OCI-LY1 (cell line): Measurements from ENCODE around the gene TBC1D22B.

Experiments used
- H2AFZ ChIP-seq: fragments of 200-600 bp; sonication (generic), shearing (Covaris generic); 2 replicates; pipeline ENCODE4 v1.6.0; 2014; ENCODE audit warnings: antibody characterized with exemption, mild to moderate bottlenecking, low read length
- H3F3A ChIP-seq: fragments of 200-600 bp; sonication (generic), shearing (Covaris generic); 2 replicates; pipeline ENCODE4 v1.6.0; 2014; ENCODE audit warnings: mild to moderate bottlenecking, antibody characterized with exemption, low read length, moderate library complexity; ENCODE audit not compliant: insufficient read depth
- H3K27ac ChIP-seq: fragments of 200-600 bp; sonication (generic); 2 replicates; pipeline ENCODE4 v1.5.1; 2014; ENCODE audit warnings: low read length, mixed run types, mild to moderate bottlenecking, low read depth; ENCODE audit not compliant: poor library complexity, severe bottlenecking
- H3K27me3 ChIP-seq: fragments of 200-600 bp; sonication (generic); 2 replicates; pipeline ENCODE4 v1.6.0; 2014; ENCODE audit warnings: antibody characterized with exemption, mild to moderate bottlenecking, low read length, moderate library complexity; ENCODE audit not compliant: insufficient read depth
- H3K36me3 ChIP-seq: fragments of 200-600 bp; sonication (generic); 2 replicates; pipeline ENCODE4 v1.6.1; 2014; ENCODE audit warnings: mild to moderate bottlenecking, antibody characterized with exemption, low read length, moderate library complexity, mixed read lengths; ENCODE audit not compliant: insufficient read depth
- H3K4me1 ChIP-seq: fragments of 200-600 bp; sonication (generic); 2 replicates; pipeline ENCODE4 v1.5.1; 2014; ENCODE audit warnings: mild to moderate bottlenecking, low read length, moderate library complexity; ENCODE audit not compliant: insufficient read depth, severe bottlenecking
- H3K4me2 ChIP-seq: fragments of 200-600 bp; sonication (generic), shearing (Covaris generic); 2 replicates; pipeline ENCODE4 v1.6.1; 2014; ENCODE audit warnings: low read length
- H3K4me3 ChIP-seq: fragments of 200-600 bp; sonication (generic); 2 replicates; pipeline ENCODE4 v1.5.1; 2014; ENCODE audit warnings: low read length, low read depth, mild to moderate bottlenecking, mixed read lengths; ENCODE audit not compliant: poor library complexity, severe bottlenecking
- H3K79me2 ChIP-seq: fragments of 200-600 bp; shearing (Covaris generic); 2 replicates; pipeline ENCODE4 v1.6.1; 2016; ENCODE audit warnings: mixed run types, low read length, mixed read lengths; ENCODE audit not compliant: insufficient read depth
- H3K9ac ChIP-seq: fragments of 200-600 bp; sonication (generic), shearing (Covaris generic); 2 replicates; pipeline ENCODE4 v1.6.1; 2014; ENCODE audit warnings: mild to moderate bottlenecking, low read length, mixed read lengths
- H3K9me2 ChIP-seq: fragments of 200-600 bp; sonication (generic), shearing (Covaris generic); 2 replicates; pipeline ENCODE4 v1.6.1; 2014; ENCODE audit warnings: low read depth, mild to moderate bottlenecking, low read length, mixed read lengths
- H3K9me3 ChIP-seq: fragments of 200-600 bp; shearing (Covaris generic); 2 replicates; pipeline ENCODE4 v1.6.1; 2014; ENCODE audit warnings: low read length, mixed read lengths
- H4K20me1 ChIP-seq: fragments of 200-600 bp; sonication (generic), shearing (Covaris generic); 2 replicates; pipeline ENCODE4 v1.6.0; 2016; ENCODE audit warnings: mild to moderate bottlenecking, low read length; ENCODE audit not compliant: insufficient read depth
- EZH2 ChIP-seq: fragments of 200-600 bp; sonication (generic), shearing (Covaris generic); IDR thresholded peaks from 2 replicates; pipeline ENCODE4 v1.8.0; 2017; ENCODE audit warnings: borderline replicate concordance, mixed run types, mild to moderate bottlenecking, antibody characterized with exemption, low read length, moderate library complexity, mixed read lengths
- TF ChIP-seq, protein P1 (sequence below): fragments of 200-600 bp; sonication (generic), shearing (Covaris generic); IDR thresholded peaks from 2 replicates; pipeline ENCODE4 v1.5.1; 2017; ENCODE audit warnings: mild to moderate bottlenecking, antibody characterized with exemption, low read length, moderate library complexity, mixed read lengths

The TBC1D22B gene

DNA sequence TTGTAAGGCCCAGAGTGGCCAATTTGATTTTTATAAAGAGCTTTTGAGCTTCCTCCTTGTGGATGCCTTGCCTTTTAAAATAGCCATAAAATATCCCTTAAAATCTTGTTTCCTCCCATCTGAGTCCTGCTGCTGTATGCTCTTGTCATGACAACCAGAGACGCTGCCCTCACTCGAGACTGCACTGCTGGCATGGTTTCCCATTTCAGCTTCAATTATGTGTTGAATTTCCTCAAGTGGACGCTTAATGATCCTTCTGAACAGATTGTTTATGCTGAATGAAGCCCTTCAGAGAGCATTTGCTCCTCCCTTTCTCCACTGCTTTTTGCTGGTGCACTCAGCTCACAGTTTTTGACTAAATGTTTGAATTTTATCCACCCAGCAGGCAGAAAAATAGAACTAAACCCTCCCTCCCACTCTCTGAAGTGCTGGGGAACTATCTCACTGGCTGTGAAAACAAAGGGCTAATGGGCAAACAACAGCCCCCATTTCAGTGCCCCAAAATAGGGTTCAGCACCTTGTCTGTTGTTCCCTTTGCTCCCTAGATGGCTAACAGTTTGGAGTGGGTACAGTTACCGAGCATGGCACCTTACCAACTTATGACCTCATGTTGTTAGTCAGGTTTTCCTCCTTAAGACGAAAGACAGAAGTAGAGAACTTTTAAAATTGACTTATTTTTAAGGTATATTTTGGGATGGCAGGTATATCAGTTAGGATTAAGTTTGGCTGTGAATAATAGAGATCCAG, 50.7 kb downstream of the TBC1D22B start:
- TF ChIP-seq, protein P1, sequence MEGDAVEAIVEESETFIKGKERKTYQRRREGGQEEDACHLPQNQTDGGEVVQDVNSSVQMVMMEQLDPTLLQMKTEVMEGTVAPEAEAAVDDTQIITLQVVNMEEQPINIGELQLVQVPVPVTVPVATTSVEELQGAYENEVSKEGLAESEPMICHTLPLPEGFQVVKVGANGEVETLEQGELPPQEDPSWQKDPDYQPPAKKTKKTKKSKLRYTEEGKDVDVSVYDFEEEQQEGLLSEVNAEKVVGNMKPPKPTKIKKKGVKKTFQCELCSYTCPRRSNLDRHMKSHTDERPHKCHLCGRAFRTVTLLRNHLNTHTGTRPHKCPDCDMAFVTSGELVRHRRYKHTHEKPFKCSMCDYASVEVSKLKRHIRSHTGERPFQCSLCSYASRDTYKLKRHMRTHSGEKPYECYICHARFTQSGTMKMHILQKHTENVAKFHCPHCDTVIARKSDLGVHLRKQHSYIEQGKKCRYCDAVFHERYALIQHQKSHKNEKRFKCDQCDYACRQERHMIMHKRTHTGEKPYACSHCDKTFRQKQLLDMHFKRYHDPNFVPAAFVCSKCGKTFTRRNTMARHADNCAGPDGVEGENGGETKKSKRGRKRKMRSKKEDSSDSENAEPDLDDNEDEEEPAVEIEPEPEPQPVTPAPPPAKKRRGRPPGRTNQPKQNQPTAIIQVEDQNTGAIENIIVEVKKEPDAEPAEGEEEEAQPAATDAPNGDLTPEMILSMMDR, result no peak
- TF ChIP-seq EZH2, result no peak
- Histone ChIP-seq H3K4me3 (no peak overlapping the region), H2AFZ (no peak overlapping the region), H3K27me3 (no peaks in the 10 kb centered on the region), H3K9me3 (no peaks in the 10 kb centered on the region), H3K9ac (no peak overlapping the region), H3K36me3 (peaks cover 5% of the 10 kb centered on the region; the same call in 1 of the 2 replicates), H3K4me2 (no peak overlapping the region), H3K79me2 (no peaks in the 10 kb centered on the region), H4K20me1 (no peaks in the 10 kb centered on the region), H3K9me2 (no peaks in the 10 kb centered on the region), H3K4me1 (peaks cover 12% of the 10 kb centered on the region), H3K27ac (no peak overlapping the region), H3F3A (no peaks in the 10 kb centered on the region)

DNA sequence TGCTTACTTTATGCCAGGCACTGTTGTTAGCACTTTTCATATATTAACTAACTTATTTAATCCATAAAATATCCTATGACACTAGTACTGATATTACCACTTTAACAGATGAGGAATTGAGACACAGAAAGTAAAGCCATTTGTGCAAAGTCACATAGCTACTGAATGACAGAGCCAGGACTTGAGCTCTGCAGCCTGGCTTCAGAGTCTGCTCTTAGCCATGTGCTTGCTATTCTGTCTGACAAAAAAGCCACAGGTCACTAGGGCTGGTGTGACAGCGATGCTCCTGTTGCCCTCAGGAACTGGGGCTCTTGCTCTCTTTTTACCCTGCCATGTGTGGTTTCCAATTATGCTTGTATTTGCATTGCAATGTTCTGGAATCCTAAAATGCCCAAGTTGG, 51.5 kb downstream of the TBC1D22B start:
- H3K79me2 ChIP-seq, result no peaks in the 10 kb centered on the region
- TF ChIP-seq EZH2, result no peak
- TF ChIP-seq, protein P1, result no peak
- H3F3A ChIP-seq, result no peaks in the 10 kb centered on the region
- H4K20me1 ChIP-seq, result no peaks in the 10 kb centered on the region
- H2AFZ ChIP-seq, result no peak overlapping the region
- H3K9ac ChIP-seq, result no peak overlapping the region
- no peak overlapping the region for H3K4me3 ChIP-seq
- no peak overlapping the region for H3K27ac ChIP-seq
- H3K9me2 ChIP-seq, result no peaks in the 10 kb centered on the region
- H3K36me3 ChIP-seq, result peaks cover 6% of the 10 kb centered on the region; the same call in 1 of the 2 replicates
- no peak overlapping the region for H3K4me2 ChIP-seq
- no peaks in the 10 kb centered on the region for H3K9me3 ChIP-seq
- no peaks in the 10 kb centered on the region for H3K27me3 ChIP-seq
- peaks cover 12% of the 10 kb centered on the region for H3K4me1 ChIP-seq

DNA sequence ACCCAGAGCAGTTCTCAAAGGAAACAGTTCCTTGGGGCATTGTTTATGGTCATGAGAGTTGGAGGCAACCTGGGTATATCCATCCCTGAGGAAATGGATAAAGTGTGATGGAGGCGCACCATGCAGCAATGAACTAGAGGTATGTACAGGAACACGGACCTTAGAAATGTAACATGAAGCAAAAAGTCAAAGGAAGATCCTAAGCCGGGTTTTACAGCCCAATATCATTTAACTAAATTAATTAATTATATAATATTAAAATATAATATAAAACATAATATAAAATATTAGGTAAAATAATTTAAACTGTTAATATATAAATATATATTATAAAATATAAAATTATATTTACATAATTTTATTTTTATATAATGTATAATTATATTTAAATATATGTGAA, 52.1 kb downstream of the TBC1D22B start:
- Histone ChIP-seq H3K36me3 (peaks cover 7% of the 10 kb centered on the region; the same call in 1 of the 2 replicates), H3K27ac (no peak overlapping the region), H3K4me3 (no peak overlapping the region), H3F3A (no peaks in the 10 kb centered on the region), H3K4me1 (peaks cover 12% of the 10 kb centered on the region), H3K27me3 (no peaks in the 10 kb centered on the region), H3K9ac (no peak overlapping the region), H3K4me2 (no peak overlapping the region), H3K9me3 (no peaks in the 10 kb centered on the region), H3K79me2 (no peaks in the 10 kb centered on the region), H4K20me1 (no peaks in the 10 kb centered on the region), H2AFZ (no peak overlapping the region), H3K9me2 (no peaks in the 10 kb centered on the region)
- TF ChIP-seq, protein P1, result no peak
- no peak for TF ChIP-seq EZH2
